Skin of body (tissue), 2 donors: Measurements from ENCODE around the gene KRT222. TPM values are rescaled to one million over a fixed set of nuclear protein-coding genes. Genes with fewer than 3 reads are reported as not detected.

Source experiments
- DNase-seq: peaks from one replicate; lab custom pipeline; 2025; lab: John Stamatoyannopoulos, UW
- total RNA-seq: library from RNA; depleted of rRNA; stranded (reverse); fragments of >200 nt; gene quantifications from one replicate; pipeline ENCODE4 v1.2.3, GENCODE V29; 2014

KRT222 gene
- total RNA-seq, 1 donor from 2014 or later = 0.49 TPM

GRCh38 chr17:40615841-40616476 lies 49.0 kb downstream of the KRT222 start:
- DNase-seq = no peak

- DNase-seq = no peak
These were observed 49.7 kb downstream of the KRT222 start for GRCh38 chr17:40615068-40615840.

GRCh38 chr17:40614431-40615067 lies 50.4 kb downstream of the KRT222 start:
- no peak for DNase-seq

- DNase-seq = no peak
These were observed 51.4 kb downstream of the KRT222 start for GRCh38 chr17:40613467-40614154.

- DNase-seq = no peak
These were observed 52.3 kb downstream of the KRT222 start for GRCh38 chr17:40612599-40613244.

GRCh38 chr17:40611840-40612474 lies 53.0 kb downstream of the KRT222 start:
- no peak for DNase-seq

- DNase-seq = no peak
These were observed 54.6 kb downstream of the KRT222 start for GRCh38 chr17:40610359-40610758.

- no peak for DNase-seq
These were observed 56.9 kb downstream of the KRT222 start for GRCh38 chr17:40608061-40608581.

- DNase-seq = no peak
These were observed 57.3 kb downstream of the KRT222 start for GRCh38 chr17:40607641-40608040.

GRCh38 chr17:40606548-40607353 lies 58.2 kb downstream of the KRT222 start:
- DNase-seq = no peak

- DNase-seq = no peak
These were observed 59.7 kb downstream of the KRT222 start for GRCh38 chr17:40605306-40605705.

Other genes with a start within 250 kb of the KRT222 start
- 55.5 TPM for gene TOP2A, start 247.3 kb downstream of the KRT222 start, total RNA-seq
- 73.4 TPM for gene IGFBP4, start 221.7 kb downstream of the KRT222 start, total RNA-seq
- gene TNS4, start 163.6 kb downstream of the KRT222 start, total RNA-seq = 25.6 TPM
- 0.30 TPM for gene CCR7, start 99.7 kb downstream of the KRT222 start, total RNA-seq
- 93.7 TPM for gene SMARCE1, start 17.4 kb downstream of the KRT222 start, total RNA-seq
- not detected for gene KRT24, start 38.6 kb upstream of the KRT222 start, total RNA-seq
- gene KRT25, start 90.2 kb upstream of the KRT222 start, total RNA-seq = 608 TPM
- gene KRT26, start 107.0 kb upstream of the KRT222 start, total RNA-seq = 18.3 TPM
- gene KRT27, start 117.4 kb upstream of the KRT222 start, total RNA-seq = 428 TPM
- gene KRT28, start 134.8 kb upstream of the KRT222 start, total RNA-seq = 152 TPM
- gene KRT10, start 157.4 kb upstream of the KRT222 start, total RNA-seq = 976 TPM
- gene KRT12, start 202.0 kb upstream of the KRT222 start, total RNA-seq = 0.10 TPM
- gene KRT20, start 220.1 kb upstream of the KRT222 start, total RNA-seq = 0.39 TPM